Measurements from ENCODE around the gene SLC12A2. TPM values are rescaled to one million over a fixed set of nuclear protein-coding genes. Genes with fewer than 3 reads are reported as not detected.

The SLC12A2 gene
- total and polyA plus RNA-seq, 9 of the 15 experiments (the other 6 are each of a cell fraction or from before 2014, with no cell fraction given) = 5.1 to 20.3 (median 12.6) TPM

DNA sequence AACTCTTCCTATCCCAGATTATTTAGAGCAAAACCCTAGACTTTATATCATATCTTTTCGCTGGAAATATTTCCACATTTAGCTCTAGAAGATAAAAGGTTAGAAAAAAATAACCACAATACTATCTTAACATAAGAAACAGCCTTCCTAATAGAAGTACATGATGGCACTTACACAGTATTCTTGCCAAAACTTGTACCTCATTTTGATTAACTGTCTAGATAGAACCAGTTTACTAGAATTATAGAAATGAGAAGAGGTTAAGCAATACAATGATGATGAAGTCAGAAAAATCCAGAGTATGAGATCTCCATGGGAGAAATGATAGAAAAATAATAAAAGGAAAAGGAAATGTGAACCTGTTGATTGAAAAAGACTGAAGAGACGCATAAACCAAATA, 63.1 kb downstream of the SLC12A2 start:
- POLR2A ChIA-PET = no interaction called here
- no TSS peak for BruUV-seq (replicated peaks)

More for the DNA sequence above, 63.1 kb downstream of the SLC12A2 start:
- intact Hi-C loops (cut with micrococcal nuclease) (no loop called here), in situ Hi-C loops (cut with MboI) (no loop called here)
- FAIRE-seq (no peak), DNase-seq (ENCODE audit: extremely low read depth in 1 of 4, low spot score in 3 of 4) (no peak), ATAC-seq (no peak)
- Histone ChIP-seq H3K4me3 (no peak overlapping the region), H3K27me3 (ENCODE audit: control insufficient read depth in 2 of 2, insufficient read depth in 2 of 2, low read length in 2 of 2) (no peaks in the 10 kb centered on the region), H4K20me1 (replicated peaks; ENCODE audit: control insufficient read depth, insufficient read depth, low read length) (no peaks in the 10 kb centered on the region), H3K9ac (ENCODE audit: insufficient read depth in 1 of 2, low read depth in 2 of 2, low read length in 2 of 2) (no peak overlapping the region), H3K4me1 (replicated peaks in 1 of 2; ENCODE audit: control insufficient read depth in 2 of 2, insufficient read depth in 2 of 2, low read length in 2 of 2) (no peaks in the 10 kb centered on the region), H3K9me1 (ENCODE audit: control insufficient read depth, insufficient read depth, low read length) (no peaks in the 10 kb centered on the region), H3K9me3 (replicated peaks; ENCODE audit: control insufficient read depth, insufficient read depth, low read depth, low read length) (no peaks in the 10 kb centered on the region), H2AFZ (ENCODE audit: low read depth, low read length) (no peak overlapping the region), H3K79me2 (ENCODE audit: control insufficient read depth, insufficient read depth, low read length) (no peaks in the 10 kb centered on the region), H3K4me2 (ENCODE audit: insufficient read depth, low read length) (no peak overlapping the region), H3K36me3 (ENCODE audit: control insufficient read depth, insufficient read depth, low read length) (peaks cover 15% of the 10 kb centered on the region; the same call in 1 of the 3 replicates), H3K27ac (ENCODE audit: extremely low read depth, low read depth, low read length) (no peak overlapping the region)
- 67% methylated on average over 2 of the region's 2 CpGs for WGBS (ENCODE audit: insufficient coverage, low coverage, missing lambda C conversion rate)
- CTCF ChIA-PET (ENCODE audit: low intra/inter-chr PET ratio) = no interaction called here
- TF ChIP-seq, protein P1, sequence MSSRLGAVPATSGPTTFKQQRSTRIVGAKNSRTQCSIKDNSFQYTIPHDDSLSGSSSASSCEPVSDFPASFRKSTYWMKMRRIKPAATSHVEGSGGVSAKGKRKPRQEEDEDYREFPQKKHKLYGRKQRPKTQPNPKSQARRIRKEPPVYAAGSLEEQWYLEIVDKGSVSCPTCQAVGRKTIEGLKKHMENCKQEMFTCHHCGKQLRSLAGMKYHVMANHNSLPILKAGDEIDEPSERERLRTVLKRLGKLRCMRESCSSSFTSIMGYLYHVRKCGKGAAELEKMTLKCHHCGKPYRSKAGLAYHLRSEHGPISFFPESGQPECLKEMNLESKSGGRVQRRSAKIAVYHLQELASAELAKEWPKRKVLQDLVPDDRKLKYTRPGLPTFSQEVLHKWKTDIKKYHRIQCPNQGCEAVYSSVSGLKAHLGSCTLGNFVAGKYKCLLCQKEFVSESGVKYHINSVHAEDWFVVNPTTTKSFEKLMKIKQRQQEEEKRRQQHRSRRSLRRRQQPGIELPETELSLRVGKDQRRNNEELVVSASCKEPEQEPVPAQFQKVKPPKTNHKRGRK (tag; IDR thresholded peaks at IDR 0.05) = no peak
- TF ChIP-seq ZNF184 (CRISPR knock-in tag; IDR thresholded peaks at IDR 0.05) = no peak
- TF ChIP-seq CHCHD3 (CRISPR knock-in tag; IDR thresholded peaks at IDR 0.05) = no peak
- TF ChIP-seq, protein P2, sequence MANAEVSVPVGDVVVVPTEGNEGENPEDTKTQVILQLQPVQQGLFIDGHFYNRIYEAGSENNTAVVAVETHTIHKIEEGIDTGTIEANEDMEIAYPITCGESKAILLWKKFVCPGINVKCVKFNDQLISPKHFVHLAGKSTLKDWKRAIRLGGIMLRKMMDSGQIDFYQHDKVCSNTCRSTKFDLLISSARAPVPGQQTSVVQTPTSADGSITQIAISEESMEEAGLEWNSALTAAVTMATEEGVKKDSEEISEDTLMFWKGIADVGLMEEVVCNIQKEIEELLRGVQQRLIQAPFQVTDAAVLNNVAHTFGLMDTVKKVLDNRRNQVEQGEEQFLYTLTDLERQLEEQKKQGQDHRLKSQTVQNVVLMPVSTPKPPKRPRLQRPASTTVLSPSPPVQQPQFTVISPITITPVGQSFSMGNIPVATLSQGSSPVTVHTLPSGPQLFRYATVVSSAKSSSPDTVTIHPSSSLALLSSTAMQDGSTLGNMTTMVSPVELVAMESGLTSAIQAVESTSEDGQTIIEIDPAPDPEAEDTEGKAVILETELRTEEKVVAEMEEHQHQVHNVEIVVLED (CRISPR knock-in tag; IDR thresholded peaks at IDR 0.05) = no peak
- TF ChIP-seq TRIM25 (IDR thresholded peaks at IDR 0.05; ENCODE audit: borderline replicate concordance) = no peak
- TF ChIP-seq, protein P3, sequence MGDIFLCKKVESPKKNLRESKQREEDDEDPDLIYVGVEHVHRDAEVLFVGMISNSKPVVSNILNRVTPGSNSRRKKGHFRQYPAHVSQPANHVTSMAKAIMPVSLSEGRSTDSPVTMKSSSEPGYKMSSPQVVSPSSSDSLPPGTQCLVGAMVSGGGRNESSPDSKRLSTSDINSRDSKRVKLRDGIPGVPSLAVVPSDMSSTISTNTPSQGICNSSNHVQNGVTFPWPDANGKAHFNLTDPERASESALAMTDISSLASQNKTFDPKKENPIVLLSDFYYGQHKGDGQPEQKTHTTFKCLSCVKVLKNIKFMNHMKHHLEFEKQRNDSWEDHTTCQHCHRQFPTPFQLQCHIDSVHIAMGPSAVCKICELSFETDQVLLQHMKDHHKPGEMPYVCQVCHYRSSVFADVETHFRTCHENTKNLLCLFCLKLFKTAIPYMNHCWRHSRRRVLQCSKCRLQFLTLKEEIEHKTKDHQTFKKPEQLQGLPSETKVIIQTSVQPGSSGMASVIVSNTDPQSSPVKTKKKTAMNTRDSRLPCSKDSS (IDR thresholded peaks at IDR 0.05; ENCODE audit: low read depth, partially characterized antibody) = no peak
- TF ChIP-seq ZBTB8A (IDR thresholded peaks at IDR 0.05; ENCODE audit: partially characterized antibody) = no peak
- no peak for TF ChIP-seq CCAR2 (IDR thresholded peaks at IDR 0.05; ENCODE audit: low read depth, low read length)
